SH-SY5Y (cell line): ENCODE results near the gene PDE4B.

Experiments
- GATA2 ChIP-seq: IDR thresholded peaks from 2 replicates; pipeline ENCODE4 v1.6.1; 2011; ENCODE audit warnings: mild to moderate bottlenecking, low read depth, low read length
- GATA3 ChIP-seq: IDR thresholded peaks from 2 replicates; pipeline ENCODE4 v1.6.1; 2011; ENCODE audit warnings: low read depth, mild to moderate bottlenecking, low read length, moderate library complexity

PDE4B gene

DNA sequence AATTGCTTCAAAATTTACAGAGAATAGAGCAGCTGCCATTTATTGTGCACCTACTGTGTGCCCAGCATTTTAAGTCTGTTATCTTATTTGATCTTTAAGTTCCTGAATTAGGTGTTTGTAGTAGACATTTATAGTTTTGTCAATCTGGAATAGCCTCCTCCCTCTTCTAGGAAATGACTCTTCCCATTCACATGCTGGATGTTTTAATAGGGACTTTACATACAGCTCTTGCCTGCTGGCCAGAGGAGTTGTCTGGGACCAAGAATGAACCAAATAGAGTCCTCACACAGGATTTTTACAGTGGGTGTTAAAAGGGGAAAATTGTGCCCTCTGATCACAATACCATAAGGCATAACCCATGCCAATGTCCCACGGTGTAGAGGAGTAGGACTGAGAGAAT, 367.1 kb downstream of the PDE4B start:
- no peak for TF ChIP-seq GATA2
- no peak; the same call in 1 of the 2 replicates for TF ChIP-seq GATA3

DNA sequence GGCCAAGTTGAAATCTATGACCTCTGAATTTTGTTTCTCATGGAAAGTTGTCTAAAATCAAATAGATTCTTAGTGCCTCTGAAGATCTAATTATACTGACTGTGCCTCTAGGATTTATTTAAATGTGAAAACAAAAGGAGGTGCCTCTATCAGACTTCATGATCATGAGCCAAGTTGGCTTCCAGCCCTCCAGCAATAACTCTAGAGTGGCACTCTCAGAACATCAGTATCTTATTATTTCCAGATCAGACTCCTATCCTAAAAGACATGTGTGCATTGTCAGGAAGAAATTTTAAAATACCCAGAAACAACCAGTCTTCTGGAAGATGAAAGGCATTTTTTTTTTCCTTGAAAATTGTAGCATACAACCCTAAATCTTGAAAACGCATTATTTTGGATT, 368.0 kb downstream of the PDE4B start:
- TF ChIP-seq GATA3 (peak; percentile 40; the same call in 1 of the 2 replicates), GATA2 (peak; percentile 54; the same call in 1 of the 2 replicates)

DNA sequence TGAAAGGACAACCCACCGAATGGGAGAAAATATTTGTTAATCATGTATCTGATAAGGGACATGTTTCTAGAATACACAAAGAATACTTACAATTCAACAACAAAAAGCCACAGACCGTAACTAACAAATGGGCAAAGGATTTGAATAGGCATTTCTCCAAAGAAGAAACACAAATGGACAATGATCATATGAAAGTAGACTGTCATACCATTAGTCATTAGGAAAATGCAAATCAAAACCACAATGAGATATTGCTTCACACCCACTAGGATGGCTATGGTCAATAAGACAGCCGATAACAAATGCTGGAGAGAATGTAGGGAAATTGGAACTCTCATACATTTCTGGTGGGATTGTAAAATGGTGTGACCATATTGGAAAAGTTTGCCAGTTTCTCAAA, 374.1 kb downstream of the PDE4B start:
- TF ChIP-seq GATA3 (no peak), GATA2 (no peak)

DNA sequence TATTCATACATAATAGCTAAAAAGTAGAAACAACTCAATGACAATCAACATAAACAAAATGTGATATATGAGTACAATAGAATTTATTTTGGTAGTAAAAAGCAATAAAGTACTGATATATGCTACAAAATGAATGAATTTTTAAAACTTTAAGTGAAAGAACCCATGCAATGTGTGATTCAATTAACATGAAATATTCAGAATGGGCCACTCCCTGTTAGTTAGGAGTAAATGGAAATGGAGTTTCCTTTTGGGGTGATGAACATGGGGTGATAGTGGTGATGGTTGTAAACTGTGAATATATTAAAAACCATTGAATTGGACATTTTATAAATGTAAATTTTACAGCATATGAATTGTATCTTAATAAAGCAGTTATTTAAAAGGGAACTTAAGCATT, 374.6 kb downstream of the PDE4B start:
- TF ChIP-seq GATA3 (no peak), GATA2 (no peak)

DNA sequence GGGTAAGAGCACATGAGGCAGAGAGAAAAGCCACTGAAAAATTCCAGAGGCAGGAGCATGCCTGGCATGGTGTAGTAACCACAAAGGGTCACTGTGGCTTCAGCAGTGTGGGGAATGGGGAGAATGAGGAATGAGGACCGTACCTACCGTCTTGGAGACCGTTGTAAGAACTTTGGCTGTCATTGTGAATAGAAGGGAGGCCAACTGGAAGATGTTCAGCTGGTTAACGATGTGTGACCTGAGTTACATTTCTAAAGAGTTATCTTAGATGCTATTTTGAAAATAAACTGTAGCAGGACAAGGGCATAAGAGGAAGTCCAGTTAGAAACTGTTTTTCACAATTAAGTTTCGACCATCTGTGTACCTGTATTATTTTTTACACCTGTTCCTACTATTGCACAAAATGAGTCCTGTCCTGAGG, 375.8 kb downstream of the PDE4B start:
- TF ChIP-seq GATA2 = no peak
- no peak for TF ChIP-seq GATA3

DNA sequence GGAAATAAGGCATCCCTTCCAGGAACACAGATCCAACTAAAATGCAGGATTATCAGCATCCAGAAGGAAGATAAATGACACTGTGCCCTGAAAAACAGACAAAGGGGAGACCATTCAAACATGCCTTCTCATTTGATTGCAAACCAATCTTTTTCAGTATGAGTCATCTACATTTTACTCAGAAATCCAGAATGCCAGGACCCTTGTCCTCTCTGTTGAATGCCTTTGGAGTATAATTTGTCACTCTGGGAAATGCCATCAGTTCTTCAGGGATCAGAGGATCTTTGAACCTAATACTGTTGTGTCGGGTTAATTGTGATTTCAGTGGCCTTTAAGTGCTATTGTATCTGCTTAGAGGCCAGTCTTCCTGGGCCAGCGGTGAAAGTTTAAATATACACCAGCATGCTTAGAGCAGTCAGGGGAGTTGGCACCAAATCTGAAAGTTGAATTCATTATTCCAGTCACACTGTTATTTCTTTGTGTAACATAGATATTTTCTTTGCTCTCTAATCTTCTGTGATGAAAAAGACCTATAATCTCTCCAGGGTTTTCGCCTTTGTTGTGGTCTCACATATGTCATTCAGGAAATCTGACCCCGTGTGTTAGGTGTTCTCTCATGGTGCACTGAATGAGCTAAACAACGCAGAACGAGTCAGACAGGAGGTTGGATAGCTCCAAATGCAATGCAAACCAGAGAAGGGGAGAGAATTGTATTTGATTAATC, 376.4 kb downstream of the PDE4B start:
- no peak for TF ChIP-seq GATA3
- TF ChIP-seq GATA2 = no peak

DNA sequence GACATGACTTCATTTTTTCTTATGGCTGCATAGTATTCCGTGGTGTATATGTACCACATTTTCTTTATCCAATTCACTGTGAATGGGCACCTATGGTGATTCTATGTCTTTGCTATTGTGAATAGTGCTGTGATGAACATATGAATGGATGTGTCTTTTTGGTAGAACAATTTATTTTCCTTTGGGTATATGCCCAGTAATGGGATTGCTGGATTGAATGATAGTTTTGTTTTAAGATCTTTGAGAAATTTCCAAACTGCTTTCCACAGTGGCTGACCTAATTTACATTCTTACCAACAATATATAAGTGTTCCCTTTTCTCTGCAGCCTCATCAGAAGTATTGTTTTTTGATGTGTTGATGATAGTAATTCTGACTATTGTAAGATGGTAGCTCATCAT, 379.6 kb downstream of the PDE4B start:
- no peak for TF ChIP-seq GATA2
- no peak for TF ChIP-seq GATA3

DNA sequence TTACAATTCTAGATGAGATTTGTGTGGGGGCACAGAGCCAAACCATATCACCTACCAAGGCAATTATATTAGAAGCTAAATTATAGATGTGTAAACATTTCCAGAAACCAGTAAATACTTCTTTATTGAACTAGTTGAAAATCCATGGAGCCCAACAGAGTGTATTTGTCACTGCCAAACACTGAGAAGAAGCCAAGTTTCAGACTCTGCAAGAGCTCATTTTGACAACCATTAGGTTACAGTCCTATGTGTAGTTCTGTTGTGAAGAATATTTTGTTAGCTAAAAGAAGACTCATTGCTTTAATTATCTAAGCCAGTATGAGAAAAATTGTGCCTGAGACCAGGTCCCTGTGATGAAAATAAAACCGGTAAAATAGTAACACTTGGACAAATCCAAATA, 382.4 kb downstream of the PDE4B start:
- TF ChIP-seq GATA2 = no peak
- TF ChIP-seq GATA3 = no peak

DNA sequence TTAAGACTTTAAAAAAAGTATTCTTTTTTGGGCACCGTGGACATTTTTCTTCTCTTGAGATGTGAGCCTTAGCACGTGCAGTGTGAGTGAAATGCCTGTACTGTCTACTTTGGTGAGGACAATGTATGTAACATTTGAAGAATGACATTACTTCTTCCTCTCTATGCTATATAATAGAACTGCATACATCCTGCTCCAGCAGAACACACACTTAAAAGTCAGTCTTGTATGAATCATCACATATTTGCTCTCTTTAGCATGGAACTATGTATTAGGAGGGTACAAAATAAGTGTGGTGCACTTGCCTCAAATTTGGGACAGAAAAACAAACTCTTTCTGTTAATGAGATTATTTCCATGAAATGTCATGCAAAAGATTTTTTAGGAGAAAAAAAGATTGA, 382.9 kb downstream of the PDE4B start:
- TF ChIP-seq GATA3 (no peak), GATA2 (no peak)

DNA sequence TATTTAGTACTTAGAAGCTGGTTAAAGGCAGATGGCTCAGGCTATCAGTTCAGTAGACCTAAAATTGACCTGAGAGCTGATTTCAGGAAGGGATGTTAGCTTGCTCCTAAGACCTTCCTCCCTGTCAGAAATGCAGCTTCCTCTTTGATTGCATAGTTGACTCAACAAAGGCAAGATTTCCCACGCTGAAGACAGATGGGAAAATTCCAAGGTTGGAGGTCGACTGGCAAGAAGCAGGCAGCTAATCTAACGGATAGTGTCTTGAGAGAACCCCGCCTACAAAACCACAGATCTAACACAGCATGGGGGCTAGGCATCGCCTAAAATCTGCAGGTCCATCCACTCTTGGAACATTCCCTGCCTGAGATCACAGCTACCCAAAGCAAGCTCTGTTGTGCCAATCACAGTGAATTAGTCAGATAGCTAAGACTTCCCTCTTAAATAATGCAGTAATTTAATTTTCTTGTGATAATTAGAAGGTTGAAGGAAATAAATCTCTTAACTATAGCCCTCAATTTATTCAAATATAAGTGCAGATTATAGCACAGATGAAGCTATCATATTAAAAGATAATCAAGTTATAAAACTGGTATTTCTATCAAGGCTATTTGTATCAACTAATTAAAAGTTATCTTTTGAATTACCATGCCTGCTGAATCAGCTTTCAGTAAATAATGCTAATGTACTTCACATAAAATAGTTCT, 383.5 kb downstream of the PDE4B start:
- no peak for TF ChIP-seq GATA2
- no peak for TF ChIP-seq GATA3

DNA sequence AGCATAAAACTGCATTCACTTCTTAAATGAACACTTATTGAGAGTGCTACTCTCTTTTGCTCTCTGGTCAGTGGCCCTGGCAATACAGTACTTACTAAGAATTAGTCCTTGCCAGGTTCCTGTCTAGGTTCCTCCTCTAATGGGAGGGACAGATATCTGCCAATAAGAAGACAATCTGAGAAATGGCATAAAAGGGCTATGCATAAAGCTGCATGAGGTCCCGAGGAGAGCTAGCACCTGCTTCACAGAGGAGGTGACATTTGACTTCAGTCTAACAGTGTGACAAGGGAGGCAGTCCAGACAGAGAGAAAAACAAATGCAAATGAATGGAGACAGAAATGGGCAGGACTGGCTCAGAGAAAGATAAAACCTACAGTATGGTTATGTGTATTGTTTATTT, 384.1 kb downstream of the PDE4B start:
- no peak for TF ChIP-seq GATA2
- no peak for TF ChIP-seq GATA3

DNA sequence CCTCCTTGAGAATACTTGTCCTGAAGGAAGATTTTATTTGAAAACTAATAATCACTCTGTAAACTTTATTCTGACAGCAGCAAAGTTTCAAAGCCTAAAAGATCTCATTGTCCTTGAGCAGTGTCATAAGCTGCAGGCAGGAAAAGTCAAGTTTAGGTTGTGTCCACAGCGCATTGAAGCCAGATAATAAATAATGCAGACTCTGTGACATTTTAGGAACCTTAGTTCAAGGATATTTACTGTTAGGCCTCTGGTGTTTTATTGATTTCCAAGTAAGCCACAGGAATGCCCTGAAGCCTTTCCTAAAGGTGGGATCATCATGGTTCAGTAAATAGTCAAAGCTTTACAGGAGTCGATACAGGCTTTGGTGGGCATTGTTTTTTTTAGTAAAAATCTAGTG, 384.8 kb downstream of the PDE4B start:
- TF ChIP-seq GATA3 = no peak
- no peak for TF ChIP-seq GATA2

DNA sequence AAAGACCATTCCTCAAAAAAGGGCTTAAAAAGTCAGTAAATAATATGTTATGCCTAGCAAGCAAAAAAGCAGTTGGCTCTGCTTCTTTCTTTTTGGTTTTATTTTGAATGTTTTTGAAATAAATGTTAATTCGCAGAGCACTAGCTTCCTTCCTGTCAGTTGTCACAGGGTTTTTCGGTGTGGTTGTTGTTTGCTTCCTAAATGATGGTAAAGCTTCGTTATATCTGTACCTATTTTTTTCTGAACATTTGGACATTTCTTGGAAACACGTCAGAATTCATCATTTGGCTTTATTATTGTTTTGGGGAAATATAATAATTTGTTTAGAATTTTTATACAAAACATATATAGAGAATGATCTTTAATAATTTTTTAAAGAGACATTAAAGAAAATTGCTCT, 389.3 kb downstream of the PDE4B start:
- TF ChIP-seq GATA3 (no peak), GATA2 (no peak)

DNA sequence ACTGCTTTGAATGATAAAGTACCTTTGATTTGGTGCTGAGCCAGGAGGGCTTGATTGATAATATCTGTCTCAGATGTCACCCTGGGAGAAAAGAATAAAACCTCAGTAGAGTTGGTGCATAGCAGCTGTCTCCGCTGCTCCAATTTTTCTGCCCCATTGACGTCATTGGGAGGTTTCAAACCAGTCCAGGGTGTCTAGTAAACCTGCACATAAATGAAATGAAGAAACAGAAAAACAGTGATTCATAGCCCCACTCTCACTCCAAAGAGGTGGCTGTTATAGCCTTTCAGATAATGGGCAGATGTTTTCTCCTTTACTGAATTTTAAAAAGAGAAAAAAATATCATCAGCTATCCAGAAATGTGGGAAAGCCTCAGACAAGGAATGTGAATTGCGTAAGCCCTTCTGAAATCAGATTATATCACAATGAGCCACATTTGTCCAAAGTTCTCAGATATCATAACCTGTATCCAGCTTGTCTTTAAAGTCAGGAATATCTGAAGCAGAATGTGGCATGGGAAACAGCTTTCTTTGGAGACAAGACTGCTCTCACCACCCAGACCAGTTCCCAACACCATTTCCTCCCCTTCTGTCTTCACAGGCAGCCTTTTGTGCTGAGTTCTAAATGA, 390.0 kb downstream of the PDE4B start:
- TF ChIP-seq GATA2 (peak; percentile 72), GATA3 (peak; percentile 67)

DNA sequence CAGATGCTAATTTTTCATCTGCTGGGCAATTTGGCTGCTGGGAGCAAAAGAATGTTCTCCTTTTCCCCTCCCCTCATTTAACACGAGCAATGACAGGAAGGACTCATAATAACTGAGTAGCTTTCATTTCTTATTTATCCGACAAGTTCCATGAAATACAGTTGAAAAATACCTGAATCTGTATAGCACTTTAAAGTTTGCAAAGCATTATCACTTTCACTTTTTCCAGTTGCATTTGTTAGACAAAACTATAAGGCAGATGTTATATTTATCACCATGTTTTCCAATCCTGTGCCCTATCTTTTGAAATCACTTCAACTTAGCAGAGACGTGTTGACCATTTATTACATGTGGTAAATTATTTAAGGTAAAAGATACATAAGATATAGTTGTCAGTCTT, 390.7 kb downstream of the PDE4B start:
- TF ChIP-seq GATA3 = no peak
- TF ChIP-seq GATA2 = no peak
